HG03442 (cell line): ENCODE measurements around the gene FGF3.
"Not testable (repeated sequence)": the region's sequence is repeated elsewhere in the genome, so short reads cannot be mapped to it uniquely, and the experiment has no call there.

Source experiments
- ATAC-seq: cut with Tn5 transposase; IDR thresholded peaks from one replicate; pipeline ENCODE4 v1.9.1; 2021; ENCODE audit warnings: mild to moderate bottlenecking, moderate library complexity; ENCODE audit not compliant: unreplicated experiment

The FGF3 gene

GRCh38 chr11:69773626-69774353, 45.4 kb downstream of the FGF3 start:
- no peak for ATAC-seq

- no peak for ATAC-seq
Observed at GRCh38 chr11:69771466-69771865, 47.8 kb downstream of the FGF3 start.

GRCh38 chr11:69770540-69770939, 48.7 kb downstream of the FGF3 start:
- ATAC-seq = no peak

- no peak for ATAC-seq
Observed at GRCh38 chr11:69765498-69765995, 53.7 kb downstream of the FGF3 start.

- ATAC-seq = not testable (repeated sequence)
Observed at GRCh38 chr11:69764918-69765317, 54.3 kb downstream of the FGF3 start.

GRCh38 chr11:69760319-69760718, 58.9 kb downstream of the FGF3 start:
- no peak for ATAC-seq
